ENCODE results near the gene ALX4.
A peak's percentile ranks its signal among the peaks of the same experiment; 100 is the strongest.

The ALX4 gene

GRCh38 chr11:44290208-44290607, 19.7 kb downstream of the ALX4 start:
- no peak for DNase-seq

- DNase-seq, result no peak
Observed at GRCh38 chr11:44288133-44288526, 21.8 kb downstream of the ALX4 start.

- DNase-seq, result no peak
Observed at GRCh38 chr11:44286911-44287310, 23.0 kb downstream of the ALX4 start.

- DNase-seq, result peak; percentile 68 to 78
Observed at GRCh38 chr11:44286268-44286880, 23.6 kb downstream of the ALX4 start.

- DNase-seq, result no peak
Observed at GRCh38 chr11:44285756-44286155, 24.2 kb downstream of the ALX4 start.

- DNase-seq, result no peak
Observed at GRCh38 chr11:44282620-44283019, 27.3 kb downstream of the ALX4 start.

- no peak for DNase-seq
Observed at GRCh38 chr11:44281151-44281550, 28.8 kb downstream of the ALX4 start.

GRCh38 chr11:44280257-44280656, 29.7 kb downstream of the ALX4 start:
- DNase-seq, result no peak

- no peak for DNase-seq
Observed at GRCh38 chr11:44279483-44279882, 30.5 kb downstream of the ALX4 start.

- DNase-seq, result no peak
Observed at GRCh38 chr11:44277196-44278090, 32.5 kb downstream of the ALX4 start.

GRCh38 chr11:44275961-44276550, 33.9 kb downstream of the ALX4 start:
- no peak for DNase-seq

- no peak for DNase-seq
Observed at GRCh38 chr11:44275241-44275640, 34.7 kb downstream of the ALX4 start.

GRCh38 chr11:44274404-44274803, 35.5 kb downstream of the ALX4 start:
- no peak for DNase-seq

- DNase-seq, result no peak
Observed at GRCh38 chr11:44271286-44271685, 38.7 kb downstream of the ALX4 start.

- DNase-seq, result no peak
Observed at GRCh38 chr11:44270403-44271273, 39.3 kb downstream of the ALX4 start.

- DNase-seq, result no peak
Observed at GRCh38 chr11:44269369-44270351, 40.3 kb downstream of the ALX4 start.

- no peak for DNase-seq
Observed at GRCh38 chr11:44268614-44269080, 41.3 kb downstream of the ALX4 start.

GRCh38 chr11:44267750-44268613, 42.0 kb downstream of the ALX4 start:
- DNase-seq, result no peak

- peak in 1 of 2 experiments; percentile 6 for DNase-seq
Observed at GRCh38 chr11:44267006-44267749, 42.8 kb downstream of the ALX4 start.
